GM12878 (cell line): ENCODE results near the gene PCSK6. TPM values are rescaled to one million over a fixed set of nuclear protein-coding genes. Genes with fewer than 3 reads are reported as not detected.

Experiments
- ATAC-seq: fragments of 200-7000 bp; cut with Tn5 transposase; 3 replicates; pipeline ENCODE4 v1.9.1; 2020; ENCODE audit warnings: mild to moderate bottlenecking, moderate library complexity
- BruUV-seq: library from RNA; stranded (reverse); fragments of 400-500 nt; replicated peaks from 2 replicates; lab custom pipeline; 2021; lab: Mats Ljungman, UMichigan
- CTCF ChIA-PET: fragments of 300-600 bp; sonication (Branson Sonifier 250); formaldehyde crosslinking; extraction: SDS; loops from one replicate; lab custom pipeline; 2021; ENCODE audit warnings: inconsistent platforms; lab: Yijun Ruan, JAX
- POLR2A ChIA-PET: fragments of 350-600 bp; formaldehyde crosslinking; extraction: SDS; loops from one replicate; lab custom pipeline; 2021; ENCODE audit warnings: inconsistent platforms; lab: Charles Lee
- RAD21 ChIA-PET: fragments of 300-600 bp; sonication (Branson Sonifier 250); formaldehyde crosslinking; loops from one replicate; lab custom pipeline; 2023; ENCODE audit warnings: antibody characterized with exemption; ENCODE audit not compliant: unreplicated experiment; lab: Charles Lee
- SMC1A ChIA-PET: fragments of 300-600 bp; sonication (Branson Sonifier 250); formaldehyde crosslinking; loops from one replicate; lab custom pipeline; 2023; ENCODE audit not compliant: unreplicated experiment, uncharacterized antibody; lab: Charles Lee
- DNase-seq: peaks from one replicate; pipeline ENCODE4 v3.0.0-alpha.2; 2011; ENCODE audit warnings: low read depth, low spot score
- FAIRE-seq: peaks from 3 replicates; lab custom pipeline; 2011; peaks lifted over from hg19 to GRCh38; lab: Jason Lieb, UNC
- H2AFZ ChIP-seq: 2 replicates; pipeline ENCODE4 v1.6.0; 2011; ENCODE audit warnings: low read depth, low read length, control low read depth; ENCODE audit not compliant: control insufficient read depth
- H3K27ac ChIP-seq: 2 replicates; pipeline ENCODE4 v1.5.1; 2011; ENCODE audit warnings: control low read depth; ENCODE audit not compliant: control insufficient read depth, insufficient read depth
- H3K27me3 ChIP-seq, 2 experiments: replicated peaks in 1 of 2; 2 replicates each; pipeline versions ENCODE4 v1.6.0 to v1.6.1; 2011; ENCODE audit warnings: low read length in 1 of 2; ENCODE audit not compliant: control insufficient read depth in 2 of 2, insufficient read depth in 2 of 2
- H3K36me3 ChIP-seq, 2 experiments: 2 replicates each; pipeline ENCODE4 v1.5.1; 2011; ENCODE audit warnings: low read length in 1 of 2; ENCODE audit not compliant: control insufficient read depth in 2 of 2, insufficient read depth in 2 of 2
- H3K4me1 ChIP-seq: 2 replicates; pipeline ENCODE4 v1.6.1; 2011; ENCODE audit warnings: mild to moderate bottlenecking, low read length, moderate library complexity, mixed read lengths; ENCODE audit not compliant: control insufficient read depth, insufficient read depth
- H3K4me2 ChIP-seq: 2 replicates; pipeline ENCODE4 v1.6.0; 2011; ENCODE audit warnings: control low read depth; ENCODE audit not compliant: control insufficient read depth, insufficient read depth
- H3K4me3 ChIP-seq: fragments of 200-600 bp; sonication (generic); 2 replicates; pipeline ENCODE4 v1.5.1; 2016
- H3K79me2 ChIP-seq: 2 replicates; pipeline ENCODE4 v1.6.0; 2011; ENCODE audit warnings: low read length; ENCODE audit not compliant: control insufficient read depth, insufficient read depth
- H3K9ac ChIP-seq: 2 replicates; pipeline ENCODE4 v1.8.0; 2011; ENCODE audit warnings: low read length, control low read depth, mixed read lengths; ENCODE audit not compliant: control insufficient read depth, insufficient read depth
- H3K9me3 ChIP-seq: replicated peaks from 3 replicates; pipeline ENCODE4 v1.5.1; 2011; ENCODE audit warnings: mild to moderate bottlenecking, low read length; ENCODE audit not compliant: control insufficient read depth, insufficient read depth
- H4K20me1 ChIP-seq: 2 replicates; pipeline ENCODE4 v1.6.0; 2011; ENCODE audit not compliant: control insufficient read depth, insufficient read depth
- ATF2 ChIP-seq: IDR thresholded peaks from 2 replicates; pipeline ENCODE4 v1.6.1; 2012; ENCODE audit warnings: low read length, inconsistent platforms
- CBFB ChIP-seq: IDR thresholded peaks from 2 replicates; pipeline ENCODE4 v1.6.1; 2016; ENCODE audit warnings: antibody characterized with exemption, low read depth
- CBX5 ChIP-seq: sonication (generic); IDR thresholded peaks from 2 replicates; pipeline ENCODE4 v1.6.1; 2016; ENCODE audit warnings: low read depth, moderate library complexity, mild to moderate bottlenecking, inconsistent platforms
- FOXK2 ChIP-seq: fragments of 450-650 bp; IDR thresholded peaks from 2 replicates; pipeline ENCODE4 v1.6.1; 2017; ENCODE audit warnings: mild to moderate bottlenecking, moderate library complexity
- IRF5 ChIP-seq: fragments of 450-650 bp; IDR thresholded peaks from 2 replicates; pipeline ENCODE4 v1.6.1; 2017; ENCODE audit warnings: borderline replicate concordance
- KAT2A ChIP-seq: conservative IDR thresholded peaks from 2 replicates; pipeline ENCODE4 v1.6.1; 2011; ENCODE audit warnings: low read depth, low read length; ENCODE audit not compliant: control insufficient read depth
- MLLT1 ChIP-seq: fragments of 450-650 bp; IDR thresholded peaks from 2 replicates; pipeline ENCODE4 v1.6.1; 2016; ENCODE audit warnings: mild to moderate bottlenecking
- PAX5 ChIP-seq: IDR thresholded peaks from 2 replicates; pipeline ENCODE4 v1.6.1; 2011; ENCODE audit warnings: low read depth, low read length, borderline replicate concordance
- RBBP5 ChIP-seq: fragments of 200-600 bp; sonication (generic); conservative IDR thresholded peaks from 2 replicates; pipeline ENCODE4 v1.6.1; 2016
- RELB ChIP-seq: fragments of 450-650 bp; IDR thresholded peaks from 2 replicates; pipeline ENCODE4 v1.6.1; 2017; ENCODE audit warnings: low read depth, mild to moderate bottlenecking, moderate library complexity
- YBX1 ChIP-seq: fragments of 450-650 bp; IDR thresholded peaks from 2 replicates; pipeline ENCODE4 v1.6.1; 2016; ENCODE audit warnings: antibody characterized with exemption
- ZNF217 ChIP-seq: fragments of 450-650 bp; IDR thresholded peaks from 2 replicates; pipeline ENCODE4 v1.6.1; 2017; ENCODE audit warnings: antibody characterized with exemption, mild to moderate bottlenecking
- WGBS: methylation state at CpG from one replicate; pipeline ENCODE4 v1.1.6; 2016; ENCODE audit warnings: low lambda C conversion rate; ENCODE audit not compliant: insufficient replicate concordance, insufficient coverage; ENCODE audit errors: missing lambda C conversion rate; 5-methylcytosine and 5-hydroxymethylcytosine counted together
- in situ Hi-C: fragments of 300-500 bp; cut with MboI; formaldehyde crosslinking; loops from 9 replicates; pipeline ENCODE4 v1.14.3; 2018; ENCODE audit warnings: mixed read lengths
- intact Hi-C: fragments of 100-400 bp; cut with micrococcal nuclease; formaldehyde crosslinking; loops from one replicate; pipeline ENCODE4 v1.14.2; 2022; ENCODE audit not compliant: unreplicated experiment
- polyA plus RNA-seq, 11 experiments: library from polyadenylated mRNA; depleted of rRNA in 4 of 11; unstranded in 6 of 11; stranded (reverse) in 5 of 11; fragments of >200 nt; fragmentation: Nextera tagmentation in 4 of 11; fragmentation: Illumina TruSeq in 1 of 11; extraction: Ambion mirVana in 4 of 11; extraction: Trizol in 1 of 11; gene quantifications; 1 replicate in 1 of 11; 2 replicates in 10 of 11; pipeline versions ENCODE4 v1.2.1 to v1.2.3, GENCODE V29; 2011 to 2016; ENCODE audit warnings: inconsistent platforms in 2 of 11, missing spikeins in 2 of 11, low read depth in 1 of 11
- total RNA-seq, 4 experiments: library from RNA; depleted of rRNA in 3 of 4; stranded (reverse); fragments of >200 nt in 3 of 4; fragmentation: Illumina TruSeq in 1 of 4; extraction: Trizol in 1 of 4; gene quantifications; 2 replicates each; pipeline versions ENCODE4 v1.2.1 to v1.2.3, GENCODE V29; 2013 to 2021

The PCSK6 gene
- total and polyA plus RNA-seq, 10 of the 15 experiments (the other 5 are each of a cell fraction or from before 2014, with no cell fraction given) = 0.19 to 0.67 (median 0.25) TPM; not detected in 4

GRCh38 chr15:101459579-101460300 lies 29.8 kb downstream of the PCSK6 start (continued):
- TF ChIP-seq MLLT1 (no peak), IRF5 (no peak), PAX5 (no peak)

- Histone ChIP-seq H3K27me3 (peaks cover 0 to 2% of the 10 kb centered on the region in 2 experiments; a peak in 2 of 4 replicates), H3K9me3 (no peaks in the 10 kb centered on the region), H3K9ac (no peak overlapping the region), H3K27ac (no peak overlapping the region), H2AFZ (no peak overlapping the region), H3K4me1 (no peaks in the 10 kb centered on the region), H4K20me1 (no peaks in the 10 kb centered on the region), H3K4me3 (no peak overlapping the region), H3K79me2 (no peaks in the 10 kb centered on the region), H3K36me3 (no peaks in the 10 kb centered on the region), H3K4me2 (no peak overlapping the region)
- ChIA-PET POLR2A (no interaction called here), RAD21 (no interaction called here), CTCF (no interaction called here), SMC1A (no interaction called here)
- in situ Hi-C loops (no loop called here), intact Hi-C loops (no loop called here)
- ATAC-seq (no peak), DNase-seq (no peak), FAIRE-seq (no peak)
- TF ChIP-seq CBFB (no peak), RELB (no peak), KAT2A (no peak), ZNF217 (no peak), YBX1 (no peak), ATF2 (no peak), CBX5 (no peak), RBBP5 (no peak), FOXK2 (no peak)
- no TSS peak for BruUV-seq
- 42% methylated on average over 13 of the region's 16 CpGs for WGBS
Measured at GRCh38 chr15:101458908-101459578, 30.5 kb downstream of the PCSK6 start.
